NK-92 (cell line): ENCODE data around the gene TMEM170B.

Source experiments
- DNase-seq: peaks from one replicate; lab custom pipeline; 2025; ENCODE audit not compliant: unreplicated experiment; lab: John Stamatoyannopoulos, UW

Gene TMEM170B

DNA sequence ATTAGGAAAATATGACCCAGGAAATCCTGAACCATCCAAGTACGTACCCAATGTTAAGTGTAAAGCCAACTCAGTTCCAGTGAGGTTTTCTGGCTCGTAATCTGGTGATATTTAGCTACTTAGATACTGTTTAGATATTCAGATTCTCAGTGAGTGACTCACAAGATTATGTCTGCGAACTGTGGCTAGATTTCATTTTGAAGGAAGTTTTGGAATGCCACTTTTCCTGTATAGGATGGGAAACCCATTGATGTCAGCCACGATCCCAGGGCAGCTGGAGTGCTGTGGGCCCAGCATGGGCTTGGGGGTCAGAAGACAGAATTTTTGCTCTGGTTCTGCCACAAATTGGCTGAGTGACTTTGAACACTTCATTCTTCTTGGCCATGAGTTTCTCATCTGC is 76.3 kb downstream of the TMEM170B start:
- no peak for DNase-seq

DNA sequence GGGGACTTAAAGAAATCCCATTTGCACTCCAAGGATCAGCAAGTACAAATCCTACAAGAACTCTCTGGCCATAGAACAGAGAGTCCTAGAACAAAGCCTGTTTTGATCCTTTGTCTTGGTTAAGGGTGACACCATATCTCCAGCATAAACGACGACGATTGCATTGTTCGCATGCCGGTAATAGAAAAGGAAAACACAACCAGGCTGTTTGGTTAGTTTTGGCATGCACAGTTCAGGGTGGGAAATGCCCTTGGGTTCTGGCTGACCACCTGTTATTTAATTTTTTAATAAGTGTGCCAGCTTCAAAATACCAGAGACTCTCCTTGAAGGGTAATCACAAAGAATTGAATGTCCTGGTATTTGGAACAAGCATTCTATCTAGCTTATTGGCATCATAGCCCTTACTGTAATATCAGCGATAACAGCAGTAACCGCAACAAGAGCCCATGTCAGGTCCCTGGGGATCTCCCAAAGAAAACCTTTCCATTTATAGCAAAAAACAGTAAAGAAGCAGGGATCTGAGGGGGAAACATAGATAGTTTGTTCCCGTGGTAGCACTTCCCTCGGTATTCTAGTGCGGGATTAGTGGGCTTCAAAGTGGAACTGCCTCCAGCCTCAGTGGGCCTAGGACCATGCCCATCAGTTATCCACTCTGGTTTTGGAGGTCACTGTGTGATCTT is 77.1 kb downstream of the TMEM170B start:
- no peak for DNase-seq

DNA sequence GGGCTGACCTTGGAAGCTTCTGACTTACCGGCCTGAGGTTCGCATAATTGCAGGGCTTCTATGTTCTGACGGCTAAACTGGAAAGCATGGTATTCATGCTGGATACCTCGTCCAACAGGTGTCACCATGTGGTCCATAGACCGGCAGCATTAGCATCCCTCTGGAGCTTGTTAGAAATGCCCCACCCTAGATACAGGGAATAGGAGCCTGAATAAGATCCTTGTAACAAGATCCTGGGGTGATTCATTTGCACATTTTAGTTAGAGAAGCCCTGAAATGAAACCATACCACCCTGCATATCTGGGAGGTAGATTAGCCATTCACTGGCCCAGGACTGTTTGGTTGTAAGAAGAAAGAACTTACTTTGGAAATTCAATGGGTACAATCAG is 77.7 kb downstream of the TMEM170B start:
- DNase-seq: no peak

DNA sequence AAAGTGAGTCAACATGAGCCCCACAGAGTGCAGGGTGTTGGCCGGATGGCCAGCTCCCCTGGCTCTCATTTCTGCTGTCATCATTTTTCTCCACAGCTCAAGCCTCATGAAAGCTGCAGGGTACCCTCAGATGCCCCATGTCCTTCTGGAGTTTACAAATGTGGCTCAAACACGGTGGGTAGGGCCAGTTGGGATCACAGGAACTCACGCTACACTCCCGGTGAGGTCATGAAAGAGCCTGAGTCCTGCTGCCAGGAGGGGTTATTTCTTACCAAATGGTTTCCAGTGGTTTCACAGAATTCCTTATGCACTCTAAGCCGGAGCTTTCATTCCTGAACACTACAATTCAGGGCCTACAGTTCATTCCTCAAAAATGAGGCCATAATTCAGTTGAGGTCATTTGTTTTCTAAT is 78.7 kb downstream of the TMEM170B start:
- DNase-seq: no peak

DNA sequence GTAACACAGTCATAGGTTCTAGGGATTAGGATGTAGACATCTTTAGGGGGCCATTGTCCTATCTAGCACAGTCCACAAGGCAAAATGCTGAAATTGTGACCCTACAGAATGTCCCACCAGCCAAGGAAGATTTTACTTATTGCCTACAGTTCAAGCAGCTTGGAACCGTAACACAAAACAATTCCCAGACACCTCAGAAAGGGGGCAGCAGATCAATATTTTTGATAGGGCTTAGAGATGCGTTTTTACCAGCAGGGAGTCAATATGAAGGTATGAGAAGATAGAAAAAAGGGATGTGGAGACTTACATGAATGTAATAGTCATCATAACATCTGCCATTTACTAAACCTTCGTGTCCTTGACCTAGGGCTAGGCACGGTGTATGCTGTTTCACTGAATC is 81.0 kb downstream of the TMEM170B start:
- no peak for DNase-seq

DNA sequence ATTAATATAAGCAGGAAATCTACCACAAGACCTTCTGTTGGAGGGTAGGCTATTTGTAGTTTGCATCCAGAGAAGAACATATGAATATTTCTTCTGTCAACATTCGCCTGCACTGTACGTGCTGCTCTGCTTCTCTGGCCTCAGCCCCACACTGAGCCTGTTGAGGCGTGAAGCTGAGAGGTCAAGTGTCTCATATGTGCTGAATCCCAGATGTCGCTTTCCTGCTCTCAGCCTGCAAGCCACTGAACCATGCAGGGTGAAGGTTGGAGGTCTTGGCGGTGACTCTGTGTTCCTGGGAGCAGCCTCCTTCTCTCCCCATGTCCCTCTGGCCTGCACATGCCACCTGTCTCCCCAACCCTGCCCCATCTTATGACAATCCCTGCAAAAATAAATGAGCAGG is 83.6 kb downstream of the TMEM170B start:
- DNase-seq: no peak

DNA sequence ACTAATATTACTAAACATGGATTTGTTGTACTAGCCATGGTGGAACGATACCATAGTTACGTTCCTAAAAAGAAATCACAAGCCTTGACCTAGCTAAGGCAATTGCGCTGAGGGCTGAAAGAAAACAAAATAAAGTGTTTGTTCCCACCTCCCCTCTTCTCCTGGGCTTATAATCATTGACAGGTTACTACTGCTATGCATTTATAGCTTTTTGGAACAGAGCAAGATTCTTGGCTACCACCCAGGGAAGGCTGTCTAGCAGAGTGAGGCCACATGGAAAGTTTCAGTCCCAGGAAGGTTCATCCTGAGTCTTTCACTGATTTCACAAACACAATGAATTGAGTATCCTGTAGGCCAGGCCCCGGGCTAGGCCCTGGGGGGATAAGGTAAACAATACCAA is 84.6 kb downstream of the TMEM170B start:
- no peak for DNase-seq

DNA sequence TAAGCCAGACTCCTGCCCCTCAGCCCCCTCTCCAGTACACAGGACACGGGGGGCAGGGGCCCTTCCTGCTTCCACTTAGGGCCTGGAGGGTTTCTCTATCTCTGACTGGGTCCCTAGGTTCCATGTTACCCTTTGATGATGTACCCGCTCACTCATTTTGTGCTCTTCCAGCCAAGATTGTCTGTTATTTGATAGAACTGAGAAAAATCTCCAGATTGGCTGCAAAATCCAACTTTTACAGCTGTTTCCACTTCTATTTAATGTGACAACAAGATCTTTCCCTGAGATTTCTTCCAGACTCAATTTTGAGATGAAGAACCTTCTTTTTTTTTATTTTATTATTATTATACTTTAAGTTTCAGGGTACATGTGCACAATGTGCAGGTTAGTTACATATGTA is 85.7 kb downstream of the TMEM170B start:
- no peak for DNase-seq

DNA sequence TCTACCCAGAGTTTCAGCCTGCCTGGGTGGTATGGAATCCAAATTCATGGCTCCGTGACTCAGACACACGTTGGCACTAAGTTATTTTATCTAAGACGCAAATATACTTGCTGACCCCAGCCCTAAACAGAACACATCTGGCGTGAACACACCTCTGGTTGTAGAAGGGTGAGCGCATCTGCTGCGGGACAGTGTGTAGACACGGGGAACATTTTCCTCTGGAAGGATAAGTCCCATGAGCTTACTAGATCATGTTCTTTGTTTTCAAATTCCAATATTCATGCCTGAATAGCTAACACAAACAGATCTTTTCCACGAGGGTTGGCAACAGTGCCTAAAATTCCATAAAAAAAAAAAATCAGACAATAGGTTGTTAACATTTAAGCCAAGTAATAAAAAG is 87.8 kb downstream of the TMEM170B start:
- no peak for DNase-seq

DNA sequence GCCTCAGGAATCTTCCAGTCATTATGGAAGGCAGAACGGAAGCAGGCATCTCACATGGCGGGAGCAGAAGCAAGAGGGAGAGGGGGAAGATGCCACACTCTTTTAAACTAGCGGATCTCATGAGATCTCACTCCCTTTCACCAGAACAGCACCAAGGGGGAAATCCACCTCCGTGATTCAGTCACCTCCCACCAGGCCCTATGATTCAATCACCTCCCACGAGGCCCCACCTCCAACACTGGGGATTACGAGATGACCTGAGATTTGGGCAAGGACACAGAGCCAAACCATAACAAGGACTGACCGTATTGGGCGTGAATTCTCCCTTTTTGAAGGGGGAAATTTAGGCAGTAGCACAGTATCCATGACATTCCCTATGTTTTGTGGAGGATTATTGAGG is 88.8 kb downstream of the TMEM170B start:
- no peak for DNase-seq

DNA sequence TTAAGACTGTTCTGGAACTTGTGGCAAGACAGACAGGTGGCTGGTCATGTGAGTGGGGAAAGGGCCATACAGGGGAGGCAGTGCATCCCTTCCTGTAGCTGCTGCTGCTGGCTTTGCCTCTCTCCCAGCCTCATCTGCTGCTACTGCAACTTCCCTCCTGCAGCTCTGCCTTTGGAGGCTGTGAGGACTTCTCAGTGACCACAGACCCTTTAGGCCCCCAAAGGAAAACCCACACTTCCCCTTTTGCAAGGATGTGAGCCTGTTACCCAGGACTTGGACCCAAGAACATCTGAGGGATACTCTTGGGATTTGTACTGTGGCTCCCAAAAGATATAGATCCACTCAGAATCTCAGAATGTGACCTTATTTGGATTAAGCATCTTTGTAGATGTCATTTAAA is 91.0 kb downstream of the TMEM170B start:
- DNase-seq: no peak

DNA sequence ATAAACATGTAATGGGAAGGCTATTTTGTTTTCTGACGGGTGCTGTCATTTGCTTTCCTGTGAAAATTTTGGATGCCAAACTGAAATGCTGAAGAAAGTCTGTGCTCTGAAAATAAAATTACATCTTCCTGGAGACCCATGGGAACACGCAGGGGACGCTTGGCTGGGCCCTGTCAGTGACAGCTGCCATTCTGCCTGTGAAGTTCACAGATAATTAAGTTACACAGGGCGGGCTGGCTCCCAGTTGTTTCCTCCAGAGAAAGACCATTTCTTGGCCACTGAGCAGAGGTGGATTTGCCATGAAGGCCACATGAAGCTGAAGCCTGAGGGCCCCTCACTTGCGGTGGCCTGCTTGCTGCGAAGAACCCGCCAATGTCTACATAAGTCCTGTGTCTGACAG is 93.5 kb downstream of the TMEM170B start:
- DNase-seq: no peak

DNA sequence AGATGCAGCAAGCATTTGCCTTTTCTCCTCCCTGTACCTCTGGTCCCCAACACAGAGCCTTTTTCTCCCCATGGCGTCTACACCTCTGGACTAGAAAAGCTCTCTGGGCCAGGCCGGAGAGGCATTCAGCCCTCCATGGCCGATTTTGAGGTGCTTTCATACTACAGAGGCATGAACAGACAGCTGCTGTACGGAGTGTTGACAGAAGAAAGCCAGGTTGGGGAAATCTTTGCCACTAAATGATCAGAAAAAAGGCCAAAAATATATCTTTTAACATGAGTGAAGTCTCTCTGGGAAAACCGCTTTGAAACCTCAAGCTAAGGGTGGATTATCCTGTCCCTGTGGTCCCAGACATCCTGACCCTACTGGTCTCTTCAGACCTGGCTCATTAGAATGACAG is 94.0 kb downstream of the TMEM170B start:
- no peak for DNase-seq

DNA sequence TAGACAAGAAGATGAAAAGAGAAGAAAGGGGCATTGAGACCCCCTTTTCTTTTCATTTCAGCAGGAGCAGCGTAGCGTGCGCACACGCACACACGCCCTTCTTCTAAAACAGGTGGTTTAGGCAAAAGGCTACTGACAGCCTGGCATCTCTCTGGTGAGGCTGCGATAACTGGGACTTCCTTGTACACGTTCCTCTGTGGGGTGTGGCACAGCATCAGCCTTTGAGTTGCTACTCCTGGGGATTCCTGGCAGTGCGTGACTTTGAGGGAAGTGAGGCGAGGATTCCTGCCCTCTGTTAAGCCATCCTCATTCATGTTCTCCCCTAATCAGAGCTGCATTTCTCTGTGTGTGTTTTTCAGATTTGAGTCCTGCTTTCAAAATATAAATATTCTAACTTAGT is 94.7 kb downstream of the TMEM170B start:
- no peak for DNase-seq

DNA sequence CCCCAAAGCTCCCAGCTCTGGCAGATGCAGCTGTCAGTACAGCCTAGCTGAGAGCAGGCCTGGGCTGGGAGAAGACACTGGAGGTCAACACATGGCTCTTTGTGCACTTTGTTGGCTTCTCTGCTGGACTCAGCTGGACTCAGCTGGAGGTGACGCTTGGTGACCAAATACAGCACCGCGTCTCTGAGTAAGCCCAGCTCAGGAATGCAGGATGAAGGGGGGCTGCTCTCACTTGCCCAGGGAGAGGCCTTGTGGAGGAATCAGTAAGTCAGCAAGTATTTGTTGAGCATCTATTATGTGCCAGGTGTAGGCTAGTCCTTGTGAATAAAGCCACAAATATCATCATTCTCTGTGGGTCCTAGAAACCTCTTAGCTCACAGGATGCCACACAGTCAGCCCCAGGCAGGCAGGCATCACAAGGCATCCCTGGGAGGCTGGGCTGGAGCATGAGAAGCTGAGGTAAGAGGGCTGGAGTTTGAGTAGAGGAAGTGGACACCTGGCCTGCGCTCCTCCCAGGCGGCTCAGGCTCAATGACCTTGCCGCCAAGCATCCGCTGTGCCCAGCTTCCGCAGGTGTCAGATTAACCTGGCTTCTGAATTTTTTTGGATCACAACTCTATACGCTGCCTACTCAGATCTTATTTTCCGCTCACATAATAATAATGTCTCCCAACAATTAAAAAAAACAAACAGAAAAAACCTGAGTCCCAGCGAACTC is 95.4 kb downstream of the TMEM170B start:
- DNase-seq: no peak
